Fibroblast of lung (primary cell): Measurements from ENCODE around the gene FRS3. TPM values are rescaled to one million over a fixed set of nuclear protein-coding genes. Genes with fewer than 3 reads are reported as not detected.

Source experiments
- DNase-seq, 2 donors: peaks; one replicate each; pipeline versions ENCODE4 v3.0.0 to v3.0.0-alpha.2; 2010; ENCODE audit warnings: low read depth in 2 of 2
- H2AFZ ChIP-seq: 2 replicates; pipeline ENCODE4 v1.5.1; 2012; ENCODE audit warnings: low read length, control low read depth, inconsistent platforms
- H3K27ac ChIP-seq: 2 replicates; pipeline ENCODE4 v1.5.1; 2011; ENCODE audit warnings: low read length, control low read depth; ENCODE audit not compliant: insufficient read depth
- H3K27me3 ChIP-seq: 2 replicates; pipeline ENCODE4 v1.5.1; 2011; ENCODE audit warnings: mild to moderate bottlenecking, low read length; ENCODE audit not compliant: control insufficient read depth, insufficient read depth
- H3K36me3 ChIP-seq: 2 replicates; pipeline ENCODE4 v1.5.1; 2011; ENCODE audit warnings: low read length; ENCODE audit not compliant: control insufficient read depth, insufficient read depth
- H3K4me1 ChIP-seq: 2 replicates; pipeline ENCODE4 v1.5.1; 2011; ENCODE audit warnings: low read length; ENCODE audit not compliant: control insufficient read depth, insufficient read depth; ENCODE audit errors: extremely low read depth
- H3K4me2 ChIP-seq: 2 replicates; pipeline ENCODE4 v1.5.1; 2011; ENCODE audit warnings: low read length, control low read depth; ENCODE audit not compliant: insufficient read depth; ENCODE audit errors: extremely low read depth
- H3K4me3 ChIP-seq, 4 experiments: fragments of 200-600 bp in 1 of 4; sonication (generic) in 1 of 4; replicated peaks in 1 of 4; 2 replicates each; pipeline ENCODE4 v1.5.1; 2011 to 2016; ENCODE audit warnings: low read length in 4 of 4, low read depth in 3 of 4, mild to moderate bottlenecking in 3 of 4, control low read depth in 2 of 4, inconsistent platforms in 1 of 4, mixed read lengths in 1 of 4; ENCODE audit not compliant: insufficient read depth in 1 of 4; ENCODE audit errors: control extremely low read depth in 1 of 4
- H3K79me2 ChIP-seq: 2 replicates; pipeline ENCODE4 v1.5.1; 2012; ENCODE audit warnings: mild to moderate bottlenecking, low read length, inconsistent platforms; ENCODE audit not compliant: control insufficient read depth, insufficient read depth
- H3K9ac ChIP-seq: 2 replicates; pipeline ENCODE4 v1.5.1; 2011; ENCODE audit warnings: mild to moderate bottlenecking, low read length, control low read depth; ENCODE audit not compliant: insufficient read depth
- H3K9me3 ChIP-seq: 2 replicates; pipeline ENCODE4 v1.5.1; 2012; ENCODE audit warnings: low read depth, low read length; ENCODE audit not compliant: control insufficient read depth, insufficient read depth
- H4K20me1 ChIP-seq: 2 replicates; pipeline ENCODE4 v1.5.1; 2011; ENCODE audit warnings: low read length; ENCODE audit not compliant: control insufficient read depth, insufficient read depth; ENCODE audit errors: extremely low read depth
- EZH2 ChIP-seq: IDR thresholded peaks from 2 replicates; pipeline ENCODE4 v1.5.1; 2012; ENCODE audit warnings: low read length, control low read depth, mild to moderate bottlenecking; ENCODE audit errors: missing control alignments
- polyA plus RNA-seq, 2 donors: library from polyadenylated mRNA; depleted of rRNA in 1 of 2; stranded (reverse) in 1 of 2; unstranded in 1 of 2; fragments of >200 nt; gene quantifications; 2 replicates each; pipeline ENCODE4 v1.2.1, GENCODE V29; 2011 to 2012; ENCODE audit warnings: missing spikeins in 1 of 2
- total RNA-seq: library from RNA; depleted of rRNA; stranded (reverse); fragments of >200 nt; gene quantifications from 2 replicates; pipeline ENCODE4 v1.2.1, GENCODE V29; 2014
- TF ChIP-seq, protein P1 (sequence below), 2 donors: IDR thresholded peaks in 1 of 2; conservative IDR thresholded peaks in 1 of 2; 1 replicate in 1 of 2; 2 replicates in 1 of 2; pipeline ENCODE4 v1.5.1; 2011 to 2012; ENCODE audit warnings: low read length in 2 of 2, control low read depth in 1 of 2, inconsistent platforms in 1 of 2, low read depth in 1 of 2, mild to moderate bottlenecking in 1 of 2

The FRS3 gene
- total and polyA plus RNA-seq, 2 donors (not counting 1 experiment from before 2014, with no cell fraction given): 1.8 to 2.4 TPM

DNA sequence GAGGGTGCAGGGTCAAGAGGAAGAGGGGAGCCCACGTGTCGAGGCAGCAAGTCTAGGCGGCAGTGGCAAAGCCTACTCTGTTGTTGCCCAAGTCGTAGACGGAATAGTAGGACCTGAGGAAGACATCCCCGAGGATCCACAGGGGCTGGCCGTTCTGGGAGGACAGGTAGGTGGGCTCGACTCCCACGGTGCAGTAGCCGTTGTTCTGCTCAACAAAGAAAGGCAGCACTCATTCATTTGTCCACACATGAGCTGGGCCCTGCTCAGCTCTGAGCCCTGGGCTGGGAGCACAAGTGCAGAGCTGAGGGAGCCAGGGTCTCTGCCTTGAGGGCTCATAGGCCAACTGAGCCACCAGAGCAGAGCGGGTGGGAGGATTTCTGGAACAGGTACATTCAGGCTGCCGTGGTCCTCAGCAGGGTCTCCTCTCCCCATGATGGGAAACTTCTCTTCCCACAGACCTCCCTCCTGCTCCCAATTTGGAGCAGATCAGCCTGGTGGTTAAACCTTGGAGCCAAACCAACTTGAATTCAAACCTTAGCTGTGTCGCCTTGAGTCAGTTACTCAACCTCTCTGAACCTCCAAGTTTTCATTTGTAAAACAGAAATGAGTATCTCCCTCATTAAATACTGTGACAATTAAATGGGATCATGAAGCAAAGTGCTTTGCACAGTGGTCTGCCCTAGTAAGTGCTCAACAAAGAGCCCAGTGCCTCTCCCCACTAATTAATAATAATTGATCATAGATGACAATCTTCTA, 42.7 kb downstream of the FRS3 start:
- Histone ChIP-seq H3K79me2 (no peaks in the 10 kb centered on the region), H4K20me1 (no peaks in the 10 kb centered on the region), H3K9ac (no peak overlapping the region), H3K27ac (no peak overlapping the region), H3K4me1 (no peaks in the 10 kb centered on the region), H2AFZ (no peak overlapping the region), H3K9me3 (no peaks in the 10 kb centered on the region), H3K4me3 (no peak overlapping the region), H3K4me2 (no peak overlapping the region), H3K36me3 (no peaks in the 10 kb centered on the region), H3K27me3 (no peaks in the 10 kb centered on the region)
- DNase-seq: no peak
- TF ChIP-seq, protein P1, sequence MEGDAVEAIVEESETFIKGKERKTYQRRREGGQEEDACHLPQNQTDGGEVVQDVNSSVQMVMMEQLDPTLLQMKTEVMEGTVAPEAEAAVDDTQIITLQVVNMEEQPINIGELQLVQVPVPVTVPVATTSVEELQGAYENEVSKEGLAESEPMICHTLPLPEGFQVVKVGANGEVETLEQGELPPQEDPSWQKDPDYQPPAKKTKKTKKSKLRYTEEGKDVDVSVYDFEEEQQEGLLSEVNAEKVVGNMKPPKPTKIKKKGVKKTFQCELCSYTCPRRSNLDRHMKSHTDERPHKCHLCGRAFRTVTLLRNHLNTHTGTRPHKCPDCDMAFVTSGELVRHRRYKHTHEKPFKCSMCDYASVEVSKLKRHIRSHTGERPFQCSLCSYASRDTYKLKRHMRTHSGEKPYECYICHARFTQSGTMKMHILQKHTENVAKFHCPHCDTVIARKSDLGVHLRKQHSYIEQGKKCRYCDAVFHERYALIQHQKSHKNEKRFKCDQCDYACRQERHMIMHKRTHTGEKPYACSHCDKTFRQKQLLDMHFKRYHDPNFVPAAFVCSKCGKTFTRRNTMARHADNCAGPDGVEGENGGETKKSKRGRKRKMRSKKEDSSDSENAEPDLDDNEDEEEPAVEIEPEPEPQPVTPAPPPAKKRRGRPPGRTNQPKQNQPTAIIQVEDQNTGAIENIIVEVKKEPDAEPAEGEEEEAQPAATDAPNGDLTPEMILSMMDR (conservative IDR thresholded peaks at IDR 0.05 in 1 of 2, IDR thresholded peaks at IDR 0.05 in 1 of 2; ENCODE audit: low read depth in 1 of 2, low read length in 2 of 2): no peak
- TF ChIP-seq EZH2: no peak

DNA sequence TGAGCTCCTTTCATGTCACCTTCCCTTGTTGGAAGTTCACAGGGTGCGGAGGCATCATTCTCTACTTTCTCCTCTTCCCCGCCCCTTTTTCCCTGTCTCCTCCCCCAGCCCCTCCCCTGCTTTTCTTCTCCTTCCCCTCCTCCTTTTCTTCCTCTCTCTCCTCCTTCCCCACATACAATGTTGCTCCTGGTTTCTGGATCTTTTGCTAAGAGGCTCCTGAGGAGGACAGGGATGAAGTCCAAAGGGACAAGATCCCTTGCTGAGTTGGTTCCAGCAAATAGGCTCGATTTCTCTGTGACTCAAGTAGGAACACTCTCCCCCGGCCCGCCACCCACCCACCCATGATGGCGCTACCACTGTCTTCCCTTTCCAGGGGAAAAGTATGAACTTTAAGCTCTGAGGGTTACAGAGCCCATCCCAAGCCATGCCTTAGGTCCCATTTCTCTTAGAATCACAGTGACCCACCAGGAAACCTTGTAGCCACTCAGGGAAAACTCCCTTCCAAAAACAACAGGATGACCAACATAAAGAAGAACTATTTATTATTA, 43.4 kb downstream of the FRS3 start:
- Histone ChIP-seq H3K4me3 (no peak overlapping the region), H3K4me1 (no peaks in the 10 kb centered on the region), H3K27me3 (no peaks in the 10 kb centered on the region), H3K4me2 (no peak overlapping the region), H2AFZ (no peak overlapping the region), H4K20me1 (no peaks in the 10 kb centered on the region), H3K9me3 (no peaks in the 10 kb centered on the region), H3K79me2 (no peaks in the 10 kb centered on the region), H3K36me3 (no peaks in the 10 kb centered on the region), H3K9ac (no peak overlapping the region), H3K27ac (no peak overlapping the region)
- no peak for TF ChIP-seq EZH2
- TF ChIP-seq, protein P1 (conservative IDR thresholded peaks at IDR 0.05 in 1 of 2, IDR thresholded peaks at IDR 0.05 in 1 of 2; ENCODE audit: low read depth in 1 of 2, low read length in 2 of 2): no peak
- DNase-seq: no peak

DNA sequence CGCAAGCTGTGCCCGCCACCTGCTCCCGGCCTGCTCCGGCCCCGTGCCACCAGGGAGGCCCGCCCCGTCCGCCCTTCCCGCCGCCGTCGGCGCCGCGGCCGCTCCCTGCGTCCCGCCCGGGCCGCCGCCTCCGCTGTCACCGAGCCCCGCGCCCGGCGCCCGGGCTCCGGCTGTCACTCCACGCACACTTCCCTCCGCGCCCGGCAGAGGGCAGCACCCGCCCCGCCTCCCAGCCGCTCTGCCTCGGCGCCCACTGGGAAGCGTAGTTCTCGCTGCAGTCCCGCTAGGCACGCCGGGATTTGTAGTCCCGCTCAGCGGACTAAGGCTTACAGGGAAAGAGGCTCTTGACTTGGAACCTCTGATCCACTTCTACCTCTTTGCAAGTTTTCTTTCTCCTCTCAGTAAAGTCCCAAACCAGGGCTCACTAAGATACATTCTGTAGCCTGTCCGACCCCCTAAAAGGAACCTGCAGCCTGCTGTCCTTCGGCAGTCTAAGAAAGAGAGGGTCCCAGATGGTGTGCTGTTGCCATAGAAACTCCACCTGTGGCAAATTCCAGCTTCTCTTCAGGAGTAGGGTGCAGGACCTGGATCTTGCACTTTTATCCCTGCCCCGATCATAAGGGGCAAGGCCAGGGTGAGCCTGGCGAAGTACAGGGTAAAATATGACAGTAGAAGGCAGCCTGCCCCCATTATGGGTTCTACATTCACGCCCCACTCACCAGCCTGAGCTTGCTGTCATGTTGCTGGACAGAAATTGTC, 44.1 kb downstream of the FRS3 start, which contains the start of gene TFEB:
Gene TFEB (minus strand): TSS at position 182 of the 759 bp plus-strand sequence. CDS start 44,395 bp downstream, outside the sequence.
- Histone ChIP-seq H3K4me2 (peak within 1 kb of the TSS; percentile 78), H3K4me3 (peak within 1 kb of the TSS; percentile 53 to 74 (median 60)), H3K79me2 (no peaks in the 10 kb centered on the region), H3K9me3 (no peaks in the 10 kb centered on the region), H3K36me3 (no peaks in the 10 kb centered on the region), H3K9ac (peak within 1 kb of the TSS; percentile 46), H3K27me3 (no peaks in the 10 kb centered on the region), H4K20me1 (no peaks in the 10 kb centered on the region), H3K4me1 (peaks cover 1% of the 10 kb centered on the region), H3K27ac (no peak within 1 kb of the TSS), H2AFZ (peak within 1 kb of the TSS; percentile 62)
- DNase-seq: peak; percentile 82 to 89
- TF ChIP-seq, protein P1 (conservative IDR thresholded peaks at IDR 0.05 in 1 of 2, IDR thresholded peaks at IDR 0.05 in 1 of 2; ENCODE audit: low read depth in 1 of 2, low read length in 2 of 2): peak; percentile 66 to 68
- TF ChIP-seq EZH2: no peak
